ENCODE results near the gene PIGB. TPM values are rescaled to one million over a fixed set of nuclear protein-coding genes. Genes with fewer than 3 reads are reported as not detected.

The PIGB gene
- total RNA-seq, 1 experiment from 2014 or later: 19.3 TPM

DNA sequence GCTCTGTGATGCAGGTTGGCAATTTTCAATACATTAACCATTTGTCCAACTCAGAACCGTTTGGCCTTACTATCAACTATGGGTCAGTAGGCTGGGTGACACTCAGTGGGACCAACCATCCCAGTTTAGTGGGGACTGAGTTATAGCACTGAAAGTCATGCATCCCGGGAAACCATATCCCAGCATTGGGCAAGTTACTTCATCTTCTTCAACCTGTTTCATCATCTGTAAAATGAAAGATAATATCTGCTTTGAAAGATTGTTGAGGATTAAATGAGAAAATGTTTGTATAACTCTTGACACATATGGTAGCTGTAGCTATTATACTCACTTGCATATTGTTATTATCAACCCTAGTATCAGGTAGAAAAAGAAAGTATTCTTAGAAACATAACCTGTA lies 41.3 kb upstream of the PIGB start:
- no peak for ATAC-seq
- ChIA-PET CTCF (no interaction called here), POLR2A (no interaction called here)

GRCh38 chr15:55279100-55279745 lies 39.8 kb upstream of the PIGB start:
- no peaks in the 10 kb centered on the region for H3K27me3 ChIP-seq (ENCODE audit: control insufficient read depth, insufficient read depth, low read length)
- BruUV-seq (replicated peaks): no TSS peak
- H3K36me3 ChIP-seq (ENCODE audit: control insufficient read depth, insufficient read depth, low read length): no peaks in the 10 kb centered on the region
- no peaks in the 10 kb centered on the region for H3K4me1 ChIP-seq (ENCODE audit: control insufficient read depth, insufficient read depth, low read length)
- TF ChIP-seq TCF7L2 (IDR thresholded peaks at IDR 0.05; ENCODE audit: low read depth, low read length) (no peak), SIN3A (IDR thresholded peaks at IDR 0.05; ENCODE audit: borderline replicate concordance, insufficient read depth, low read depth, low read length) (no peak), CTCF (IDR thresholded peaks at IDR 0.05) (no peak), POLR2AphosphoS5 (IDR thresholded peaks at IDR 0.05; ENCODE audit: low read depth, low read length) (no peak)
- TF ChIP-seq, protein P1, sequence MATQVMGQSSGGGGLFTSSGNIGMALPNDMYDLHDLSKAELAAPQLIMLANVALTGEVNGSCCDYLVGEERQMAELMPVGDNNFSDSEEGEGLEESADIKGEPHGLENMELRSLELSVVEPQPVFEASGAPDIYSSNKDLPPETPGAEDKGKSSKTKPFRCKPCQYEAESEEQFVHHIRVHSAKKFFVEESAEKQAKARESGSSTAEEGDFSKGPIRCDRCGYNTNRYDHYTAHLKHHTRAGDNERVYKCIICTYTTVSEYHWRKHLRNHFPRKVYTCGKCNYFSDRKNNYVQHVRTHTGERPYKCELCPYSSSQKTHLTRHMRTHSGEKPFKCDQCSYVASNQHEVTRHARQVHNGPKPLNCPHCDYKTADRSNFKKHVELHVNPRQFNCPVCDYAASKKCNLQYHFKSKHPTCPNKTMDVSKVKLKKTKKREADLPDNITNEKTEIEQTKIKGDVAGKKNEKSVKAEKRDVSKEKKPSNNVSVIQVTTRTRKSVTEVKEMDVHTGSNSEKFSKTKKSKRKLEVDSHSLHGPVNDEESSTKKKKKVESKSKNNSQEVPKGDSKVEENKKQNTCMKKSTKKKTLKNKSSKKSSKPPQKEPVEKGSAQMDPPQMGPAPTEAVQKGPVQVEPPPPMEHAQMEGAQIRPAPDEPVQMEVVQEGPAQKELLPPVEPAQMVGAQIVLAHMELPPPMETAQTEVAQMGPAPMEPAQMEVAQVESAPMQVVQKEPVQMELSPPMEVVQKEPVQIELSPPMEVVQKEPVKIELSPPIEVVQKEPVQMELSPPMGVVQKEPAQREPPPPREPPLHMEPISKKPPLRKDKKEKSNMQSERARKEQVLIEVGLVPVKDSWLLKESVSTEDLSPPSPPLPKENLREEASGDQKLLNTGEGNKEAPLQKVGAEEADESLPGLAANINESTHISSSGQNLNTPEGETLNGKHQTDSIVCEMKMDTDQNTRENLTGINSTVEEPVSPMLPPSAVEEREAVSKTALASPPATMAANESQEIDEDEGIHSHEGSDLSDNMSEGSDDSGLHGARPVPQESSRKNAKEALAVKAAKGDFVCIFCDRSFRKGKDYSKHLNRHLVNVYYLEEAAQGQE (IDR thresholded peaks at IDR 0.05; ENCODE audit: insufficient read depth in 1 of 2, low read depth in 2 of 2, low read length in 1 of 2): no peak
- ChIA-PET CTCF (no interaction called here), POLR2A (no interaction called here)
- no peaks in the 10 kb centered on the region for H3K9me3 ChIP-seq (ENCODE audit: control insufficient read depth, insufficient read depth, low read depth, low read length)
- no peak overlapping the region for H3K27ac ChIP-seq (ENCODE audit: low read length)
- in situ Hi-C loops (cut with HindIII; ENCODE audit: low pct_unique_long_range_greater_than_20kb, low sequenced_read_pairs): no loop called here
- DNase-seq (ENCODE audit: low read depth, low spot score) (no peak), ATAC-seq (no peak)
- intact Hi-C loops (cut with micrococcal nuclease; ENCODE audit: unreplicated experiment): no loop called here
- no peak overlapping the region for H3K4me3 ChIP-seq (ENCODE audit: low read depth in 2 of 2, low read length in 2 of 2)

More for the DNA sequence above, 41.3 kb upstream of the PIGB start:
- no TSS peak for BruUV-seq (replicated peaks)
- no peaks in the 10 kb centered on the region for H3K4me1 ChIP-seq (ENCODE audit: control insufficient read depth, insufficient read depth, low read length)
- H3K4me3 ChIP-seq (ENCODE audit: low read depth in 2 of 2, low read length in 2 of 2): no peak overlapping the region
- H3K36me3 ChIP-seq (ENCODE audit: control insufficient read depth, insufficient read depth, low read length): no peaks in the 10 kb centered on the region
- intact Hi-C loops (cut with micrococcal nuclease; ENCODE audit: unreplicated experiment): no loop called here
- TF ChIP-seq CTCF (IDR thresholded peaks at IDR 0.05): no peak
- TF ChIP-seq TCF7L2 (IDR thresholded peaks at IDR 0.05; ENCODE audit: low read depth, low read length): no peak
- no peak for TF ChIP-seq SIN3A (IDR thresholded peaks at IDR 0.05; ENCODE audit: borderline replicate concordance, insufficient read depth, low read depth, low read length)
- TF ChIP-seq, protein P1 (IDR thresholded peaks at IDR 0.05; ENCODE audit: insufficient read depth in 1 of 2, low read depth in 2 of 2, low read length in 1 of 2): no peak
- no peak for TF ChIP-seq POLR2AphosphoS5 (IDR thresholded peaks at IDR 0.05; ENCODE audit: low read depth, low read length)
- no peaks in the 10 kb centered on the region for H3K27me3 ChIP-seq (ENCODE audit: control insufficient read depth, insufficient read depth, low read length)
- in situ Hi-C loops (cut with HindIII; ENCODE audit: low pct_unique_long_range_greater_than_20kb, low sequenced_read_pairs): no loop called here
- no peak overlapping the region for H3K27ac ChIP-seq (ENCODE audit: low read length)
- no peaks in the 10 kb centered on the region for H3K9me3 ChIP-seq (ENCODE audit: control insufficient read depth, insufficient read depth, low read depth, low read length)
- no peak for DNase-seq (ENCODE audit: low read depth, low spot score)
